ENCODE data around the gene SLC38A10.

The SLC38A10 gene

DNA sequence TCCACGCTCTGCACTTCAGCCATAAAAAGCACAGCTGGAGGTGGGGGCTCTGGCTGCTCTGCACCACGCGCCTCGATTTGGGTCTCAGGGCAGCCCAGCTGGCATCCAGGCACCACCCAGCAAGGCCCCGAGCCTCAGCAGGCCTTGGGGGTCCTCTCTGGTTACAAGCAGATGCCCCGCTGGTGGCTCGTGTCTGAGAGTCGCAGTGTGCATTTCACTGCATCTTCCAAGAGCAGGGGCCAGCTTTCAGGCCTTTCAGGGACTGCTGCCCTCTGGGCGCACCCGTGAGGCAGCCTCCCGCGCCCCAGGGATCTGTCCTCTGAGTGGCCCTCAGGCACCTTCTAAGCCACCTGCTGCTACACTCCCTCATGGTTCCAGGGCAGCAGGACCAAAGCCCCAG, 30.5 kb downstream of the SLC38A10 start:
- H3K9me3 ChIP-seq = no peaks in the 10 kb centered on the region
- H3K4me3 ChIP-seq (ENCODE audit: low read depth, low read length) = no peak overlapping the region
- no peaks in the 10 kb centered on the region for H3K27me3 ChIP-seq
- TF ChIP-seq, protein P1, sequence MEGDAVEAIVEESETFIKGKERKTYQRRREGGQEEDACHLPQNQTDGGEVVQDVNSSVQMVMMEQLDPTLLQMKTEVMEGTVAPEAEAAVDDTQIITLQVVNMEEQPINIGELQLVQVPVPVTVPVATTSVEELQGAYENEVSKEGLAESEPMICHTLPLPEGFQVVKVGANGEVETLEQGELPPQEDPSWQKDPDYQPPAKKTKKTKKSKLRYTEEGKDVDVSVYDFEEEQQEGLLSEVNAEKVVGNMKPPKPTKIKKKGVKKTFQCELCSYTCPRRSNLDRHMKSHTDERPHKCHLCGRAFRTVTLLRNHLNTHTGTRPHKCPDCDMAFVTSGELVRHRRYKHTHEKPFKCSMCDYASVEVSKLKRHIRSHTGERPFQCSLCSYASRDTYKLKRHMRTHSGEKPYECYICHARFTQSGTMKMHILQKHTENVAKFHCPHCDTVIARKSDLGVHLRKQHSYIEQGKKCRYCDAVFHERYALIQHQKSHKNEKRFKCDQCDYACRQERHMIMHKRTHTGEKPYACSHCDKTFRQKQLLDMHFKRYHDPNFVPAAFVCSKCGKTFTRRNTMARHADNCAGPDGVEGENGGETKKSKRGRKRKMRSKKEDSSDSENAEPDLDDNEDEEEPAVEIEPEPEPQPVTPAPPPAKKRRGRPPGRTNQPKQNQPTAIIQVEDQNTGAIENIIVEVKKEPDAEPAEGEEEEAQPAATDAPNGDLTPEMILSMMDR (IDR thresholded peaks at IDR 0.05; ENCODE audit: low read depth, low read length) = no peak
- H3K36me3 ChIP-seq = no peaks in the 10 kb centered on the region
- H3K4me1 ChIP-seq = no peaks in the 10 kb centered on the region
- no peak for DNase-seq

DNA sequence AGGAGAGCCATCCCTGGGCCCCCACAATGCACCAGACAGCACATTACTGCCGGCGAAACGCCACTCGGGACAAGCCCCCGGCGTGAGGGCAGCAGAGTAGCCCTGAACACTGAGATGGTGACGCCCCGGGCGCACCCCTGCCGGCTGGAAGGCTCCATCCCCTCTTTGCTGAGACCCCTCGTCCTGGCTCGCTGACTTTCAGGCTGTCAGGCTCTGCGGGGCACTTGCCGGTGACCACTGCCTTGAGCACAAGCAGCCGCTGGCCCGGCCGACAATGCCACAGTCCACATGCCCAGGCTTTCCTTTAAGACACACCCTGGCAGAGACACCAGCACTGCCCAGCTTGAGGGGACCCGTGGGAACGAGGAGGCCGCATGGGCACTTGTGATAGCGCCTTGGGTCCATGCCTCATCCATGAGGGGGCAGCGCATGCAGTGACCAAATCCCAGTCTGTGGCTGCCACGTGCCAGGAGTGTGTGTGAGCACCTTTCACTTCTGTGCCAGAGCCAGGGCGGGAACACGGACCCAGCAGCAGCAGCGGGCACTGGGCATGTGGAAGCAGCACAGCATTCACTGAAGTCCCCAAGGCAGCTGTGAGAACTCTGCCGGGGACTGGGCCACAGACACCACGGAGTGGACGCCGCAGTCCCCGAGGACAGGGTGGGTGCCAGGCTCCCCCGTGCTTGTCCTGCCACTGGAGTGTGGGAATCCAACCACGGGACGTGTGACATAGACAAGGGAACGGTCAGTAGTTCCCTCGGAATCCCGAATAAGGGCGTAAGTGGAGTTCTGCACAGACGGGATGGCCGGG, 31.5 kb downstream of the SLC38A10 start:
- TF ChIP-seq, protein P1 (IDR thresholded peaks at IDR 0.05; ENCODE audit: low read depth, low read length) = no peak
- no peak for DNase-seq
- Histone ChIP-seq H3K36me3 (no peaks in the 10 kb centered on the region), H3K9me3 (no peaks in the 10 kb centered on the region), H3K4me3 (ENCODE audit: low read depth, low read length) (no peak overlapping the region), H3K27me3 (no peaks in the 10 kb centered on the region), H3K4me1 (no peaks in the 10 kb centered on the region)

DNA sequence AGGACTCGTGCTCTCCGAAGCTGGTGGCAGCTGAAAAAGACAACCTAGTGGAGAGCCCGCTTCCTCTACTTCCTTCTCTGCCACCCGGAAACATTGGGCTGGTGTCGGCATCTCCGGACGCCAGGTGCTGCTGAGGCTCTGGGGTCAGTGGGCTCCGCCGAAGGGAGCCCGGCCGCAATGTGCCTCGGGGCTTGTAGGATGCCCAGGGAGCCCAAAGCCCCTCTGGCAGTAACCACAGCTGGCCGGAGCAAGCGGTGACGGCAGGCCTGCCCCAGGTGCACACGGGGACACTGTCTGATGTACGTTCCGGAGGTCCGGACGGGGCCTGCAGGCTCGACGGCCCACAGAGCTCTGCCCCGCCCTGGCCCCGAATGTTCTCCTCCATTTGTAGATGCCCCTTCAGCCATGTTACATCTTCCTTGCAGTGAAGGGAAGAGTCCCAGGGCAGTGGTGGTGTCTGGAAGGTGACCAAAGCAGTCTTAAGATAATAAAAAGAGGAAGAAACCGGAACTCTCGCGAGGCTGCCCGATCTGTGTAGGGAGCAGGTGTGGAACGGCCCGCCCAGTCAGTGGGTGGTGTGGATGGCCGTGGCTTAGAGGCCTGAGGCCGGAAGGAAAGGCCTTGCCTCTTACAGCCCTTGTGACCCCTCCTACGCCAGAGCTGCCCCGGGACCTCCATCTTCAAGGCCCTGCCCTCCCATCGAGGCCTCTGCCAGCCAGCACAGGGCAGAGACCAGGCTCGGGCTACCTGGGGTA, 33.3 kb downstream of the SLC38A10 start:
- no peak for DNase-seq
- Histone ChIP-seq H3K4me1 (peaks cover 3% of the 10 kb centered on the region; the same call in 1 of the 2 replicates), H3K4me3 (ENCODE audit: low read depth, low read length) (no peak overlapping the region), H3K27me3 (no peaks in the 10 kb centered on the region), H3K36me3 (no peaks in the 10 kb centered on the region; the same call in 1 of the 2 replicates), H3K9me3 (no peaks in the 10 kb centered on the region)
- TF ChIP-seq, protein P1 (IDR thresholded peaks at IDR 0.05; ENCODE audit: low read depth, low read length) = no peak

DNA sequence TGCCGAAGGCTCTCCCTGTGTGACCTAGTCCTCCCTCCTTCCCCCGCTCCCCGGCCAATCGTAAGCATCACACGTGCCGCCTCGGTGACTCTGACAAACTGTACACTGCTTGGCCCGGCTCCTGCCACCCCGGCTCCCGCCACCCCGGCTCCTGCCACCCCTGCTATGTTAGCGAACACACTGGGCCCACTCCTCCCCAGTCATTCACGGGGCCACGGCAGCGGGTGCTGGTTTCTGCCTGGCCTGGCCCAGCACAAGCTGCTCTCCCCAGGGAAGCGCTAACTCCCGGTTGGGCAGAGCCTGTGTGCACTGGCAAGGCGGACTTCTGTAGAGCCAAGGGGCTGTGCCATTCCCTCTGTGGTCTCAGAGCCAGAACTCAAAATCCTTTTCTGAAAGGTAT, 34.0 kb downstream of the SLC38A10 start:
- H3K4me3 ChIP-seq (ENCODE audit: low read depth, low read length) = no peak overlapping the region
- H3K36me3 ChIP-seq = no peaks in the 10 kb centered on the region; the same call in 1 of the 2 replicates
- H3K27me3 ChIP-seq = no peaks in the 10 kb centered on the region
- no peak for DNase-seq
- H3K4me1 ChIP-seq = peaks cover 3% of the 10 kb centered on the region; the same call in 1 of the 2 replicates
- TF ChIP-seq, protein P1 (IDR thresholded peaks at IDR 0.05; ENCODE audit: low read depth, low read length) = no peak
- H3K9me3 ChIP-seq = no peaks in the 10 kb centered on the region

DNA sequence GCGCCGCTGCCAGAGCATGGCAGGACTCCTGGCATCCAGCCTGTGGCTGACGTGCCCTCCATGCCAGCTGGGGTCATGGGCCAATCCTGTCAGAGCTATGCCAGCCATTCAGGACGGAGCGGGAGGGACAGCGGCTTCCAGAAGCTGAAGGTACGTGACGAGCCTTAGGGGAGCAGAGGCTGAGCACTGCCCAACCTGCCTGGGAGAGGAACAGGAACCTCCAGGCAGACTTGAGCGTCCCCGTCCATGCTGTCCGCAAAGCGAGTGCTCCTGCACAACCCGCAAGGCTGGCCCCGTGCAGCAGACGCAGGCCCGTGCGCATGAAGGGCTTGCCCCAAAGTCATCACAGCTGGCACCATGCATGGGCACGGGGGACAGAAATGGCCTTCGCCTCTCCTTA, 34.5 kb downstream of the SLC38A10 start:
- no peaks in the 10 kb centered on the region for H3K9me3 ChIP-seq
- no peaks in the 10 kb centered on the region; the same call in 1 of the 2 replicates for H3K36me3 ChIP-seq
- no peak for DNase-seq
- TF ChIP-seq, protein P1 (IDR thresholded peaks at IDR 0.05; ENCODE audit: low read depth, low read length) = no peak
- no peak overlapping the region for H3K4me3 ChIP-seq (ENCODE audit: low read depth, low read length)
- no peaks in the 10 kb centered on the region for H3K27me3 ChIP-seq
- H3K4me1 ChIP-seq = peaks cover 3% of the 10 kb centered on the region; the same call in 1 of the 2 replicates

Data from BE2C (cell line).